HG02763 (cell line): ENCODE results near the gene PRPF6.
A peak's percentile ranks its signal among the peaks of the same experiment; 100 is the strongest.

Source experiments
- ATAC-seq: cut with Tn5 transposase; IDR thresholded peaks from one replicate; pipeline ENCODE4 v1.9.1; 2021; ENCODE audit warnings: mild to moderate bottlenecking, moderate library complexity; ENCODE audit not compliant: unreplicated experiment

Gene PRPF6

GRCh38 chr20:63945921-63946920 lies 34.7 kb upstream of the PRPF6 start:
- no peak for ATAC-seq

GRCh38 chr20:63946986-63947637 lies 33.8 kb upstream of the PRPF6 start:
- ATAC-seq = no peak

GRCh38 chr20:63947638-63948456 lies 33.1 kb upstream of the PRPF6 start:
- no peak for ATAC-seq

- no peak for ATAC-seq
Measured at GRCh38 chr20:63950701-63951397, 30.1 kb upstream of the PRPF6 start.

- ATAC-seq = no peak
Measured at GRCh38 chr20:63951398-63952209, 29.3 kb upstream of the PRPF6 start.

GRCh38 chr20:63952210-63952535 lies 28.8 kb upstream of the PRPF6 start:
- ATAC-seq = no peak

GRCh38 chr20:63952769-63953168 lies 28.2 kb upstream of the PRPF6 start:
- ATAC-seq = no peak

- no peak for ATAC-seq
Measured at GRCh38 chr20:63953764-63954429, 27.0 kb upstream of the PRPF6 start.

- ATAC-seq = peak; percentile 15
Measured at GRCh38 chr20:63955281-63955826, 25.6 kb upstream of the PRPF6 start.

- ATAC-seq = peak; percentile 64
Measured at GRCh38 chr20:63955827-63956663, 24.9 kb upstream of the PRPF6 start, which contains the start of gene UCKL1. UCKL1 (minus strand) TSS chr20:63956416; CDS start chr20:63956372, 44 bp downstream.

- no peak for ATAC-seq
Measured at GRCh38 chr20:63956664-63957003, 24.3 kb upstream of the PRPF6 start.

GRCh38 chr20:63957004-63957689 lies 23.8 kb upstream of the PRPF6 start:
- peak; percentile 13 for ATAC-seq

- ATAC-seq = no peak
Measured at GRCh38 chr20:63957690-63958441, 23.1 kb upstream of the PRPF6 start.

- ATAC-seq = no peak
Measured at GRCh38 chr20:63958471-63958870, 22.5 kb upstream of the PRPF6 start.

GRCh38 chr20:63958964-63959698 lies 21.8 kb upstream of the PRPF6 start:
- no peak for ATAC-seq

GRCh38 chr20:63959699-63960075 lies 21.2 kb upstream of the PRPF6 start:
- no peak for ATAC-seq
